Right kidney (tissue), 1 donor: ENCODE results near the gene LHX3.

ENCODE experiments used
- DNase-seq: peaks from one replicate; pipeline ENCODE4 v3.0.0-alpha.2; 2016

Gene LHX3

DNA sequence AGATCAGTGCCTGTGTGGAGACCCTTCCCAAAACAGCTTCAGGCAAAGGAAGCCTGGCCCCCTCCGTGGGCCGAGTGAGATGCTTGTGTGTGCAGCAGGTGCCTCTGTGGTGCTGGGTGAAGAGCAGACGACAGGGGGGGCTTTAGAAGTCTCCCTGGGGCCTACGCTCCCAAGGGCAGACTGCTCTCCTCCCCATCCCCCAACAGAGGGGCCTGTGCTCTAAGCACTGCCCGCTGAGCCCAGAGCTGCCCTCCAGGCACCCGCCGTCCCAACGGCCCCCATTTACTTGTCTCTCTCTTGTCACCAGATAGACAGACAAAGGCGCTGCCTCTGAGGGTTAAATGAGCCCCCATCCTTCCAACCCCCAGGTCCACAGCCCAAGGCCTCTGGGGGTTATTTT is 2.7 kb upstream of the LHX3 start:
- DNase-seq: no peak

DNA sequence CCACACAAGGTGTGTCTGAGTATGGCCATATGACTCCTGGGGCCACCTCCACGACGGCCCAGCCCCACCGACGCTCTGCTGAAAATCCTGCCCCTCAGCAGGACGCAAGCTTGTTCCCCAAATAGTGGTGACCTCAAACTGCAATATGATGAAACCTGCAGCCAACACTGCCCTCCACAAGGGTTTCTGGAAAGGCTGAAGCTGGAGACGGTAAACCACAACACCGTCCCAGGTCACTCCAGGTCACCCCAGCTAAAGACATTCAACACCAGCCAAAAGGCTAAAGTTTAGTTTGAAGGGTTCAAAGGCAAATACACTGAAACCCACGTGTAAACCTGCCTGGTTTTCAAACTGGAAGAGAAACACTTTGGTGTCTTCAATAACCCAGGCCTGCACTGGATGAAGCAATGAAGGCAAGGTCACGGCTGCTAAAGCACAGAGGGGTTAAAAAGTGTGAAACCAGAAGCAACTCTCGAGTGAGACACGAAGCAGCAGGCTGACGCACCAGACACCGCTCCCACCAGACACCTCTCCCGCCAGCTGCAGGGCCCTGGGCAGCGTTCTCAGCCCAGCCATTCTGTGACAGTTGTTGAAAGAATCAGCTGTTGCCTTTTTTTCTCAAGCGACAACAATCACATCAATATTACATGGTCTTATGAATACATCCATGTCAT is 1.8 kb upstream of the LHX3 start:
- DNase-seq: no peak

DNA sequence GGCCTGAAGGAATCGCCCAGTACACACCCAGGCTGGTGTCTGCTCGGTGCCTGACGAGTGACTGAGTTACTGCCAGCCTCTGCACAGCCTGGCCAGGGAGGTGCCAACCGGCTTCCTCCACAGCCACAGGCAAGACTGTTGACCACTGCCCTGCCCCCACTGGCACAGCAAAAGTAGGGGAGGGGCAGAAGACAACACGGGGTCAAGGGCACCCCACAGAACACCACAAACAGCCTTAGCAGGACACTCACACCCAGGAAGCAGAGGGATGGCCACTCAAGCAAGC is 722 bp upstream of the LHX3 start:
- no peak for DNase-seq

DNA sequence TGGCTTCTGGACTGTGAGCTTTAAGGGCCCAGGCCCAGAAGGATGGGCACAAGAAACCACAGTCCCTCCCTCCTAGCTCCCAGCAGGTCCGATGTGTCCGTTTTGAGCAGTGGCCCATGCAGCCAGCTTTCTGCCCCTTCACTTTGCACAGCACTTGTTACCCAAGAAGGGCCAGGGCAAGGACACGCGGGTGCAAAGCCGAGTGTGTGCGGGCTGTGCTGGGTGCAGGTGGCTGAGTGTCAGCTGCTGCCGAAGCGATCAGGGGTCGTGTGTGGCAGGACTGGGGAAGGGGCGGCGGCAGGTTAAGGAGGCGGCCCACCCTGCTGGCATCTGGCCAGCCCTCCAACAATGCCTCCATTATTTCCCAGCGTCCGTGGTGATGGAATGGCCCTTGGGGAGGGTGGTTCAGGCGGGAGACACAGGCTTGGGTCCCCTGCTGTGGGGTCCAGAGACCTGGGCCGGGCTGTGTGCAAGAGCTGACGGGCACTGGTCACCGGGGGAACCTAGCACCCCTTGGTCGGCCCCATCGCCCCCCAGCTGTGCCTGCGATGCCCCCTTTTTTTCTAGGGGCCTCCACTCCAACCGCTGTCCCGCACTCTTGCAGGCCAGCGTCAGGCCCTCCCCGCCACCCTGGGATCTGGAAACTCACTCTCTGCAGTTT is 653 bp downstream of the LHX3 start:
- no peak for DNase-seq

DNA sequence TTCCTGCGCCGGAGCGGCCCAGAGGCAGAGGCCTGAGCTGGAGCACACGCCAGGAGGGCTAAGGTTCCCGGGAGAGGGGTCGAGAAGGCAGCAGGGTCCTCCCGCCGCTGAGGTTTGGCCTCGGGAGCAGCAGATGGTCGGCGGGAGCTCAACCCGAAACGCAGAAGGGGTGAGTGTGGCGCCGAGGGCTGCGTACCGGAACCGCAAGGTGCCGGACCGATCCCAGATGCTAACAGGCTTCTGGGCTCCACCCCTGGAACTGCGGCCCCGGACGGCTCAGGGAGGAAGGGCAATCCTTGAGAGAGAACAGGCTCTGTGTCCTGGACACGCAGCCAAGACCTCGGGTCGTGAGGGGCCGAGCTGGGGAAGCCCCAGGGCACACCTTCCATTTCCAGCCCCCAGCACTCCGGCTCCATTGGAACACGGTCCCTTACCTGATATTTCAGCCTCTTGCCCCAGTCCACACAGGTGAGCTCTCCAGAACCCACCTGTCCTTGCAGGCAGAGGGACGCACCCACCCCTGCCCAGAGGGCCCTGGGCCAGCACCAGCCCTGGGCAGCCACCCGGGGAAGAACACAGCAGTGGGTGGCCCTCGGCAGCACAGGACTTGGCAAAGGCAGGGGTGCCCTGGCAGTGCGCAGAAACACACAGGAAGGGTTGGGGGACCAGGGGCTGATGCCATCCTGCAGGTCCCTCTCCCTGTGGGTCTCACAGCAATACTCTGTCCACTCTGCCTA is 1.4 kb downstream of the LHX3 start:
- DNase-seq: no peak

DNA sequence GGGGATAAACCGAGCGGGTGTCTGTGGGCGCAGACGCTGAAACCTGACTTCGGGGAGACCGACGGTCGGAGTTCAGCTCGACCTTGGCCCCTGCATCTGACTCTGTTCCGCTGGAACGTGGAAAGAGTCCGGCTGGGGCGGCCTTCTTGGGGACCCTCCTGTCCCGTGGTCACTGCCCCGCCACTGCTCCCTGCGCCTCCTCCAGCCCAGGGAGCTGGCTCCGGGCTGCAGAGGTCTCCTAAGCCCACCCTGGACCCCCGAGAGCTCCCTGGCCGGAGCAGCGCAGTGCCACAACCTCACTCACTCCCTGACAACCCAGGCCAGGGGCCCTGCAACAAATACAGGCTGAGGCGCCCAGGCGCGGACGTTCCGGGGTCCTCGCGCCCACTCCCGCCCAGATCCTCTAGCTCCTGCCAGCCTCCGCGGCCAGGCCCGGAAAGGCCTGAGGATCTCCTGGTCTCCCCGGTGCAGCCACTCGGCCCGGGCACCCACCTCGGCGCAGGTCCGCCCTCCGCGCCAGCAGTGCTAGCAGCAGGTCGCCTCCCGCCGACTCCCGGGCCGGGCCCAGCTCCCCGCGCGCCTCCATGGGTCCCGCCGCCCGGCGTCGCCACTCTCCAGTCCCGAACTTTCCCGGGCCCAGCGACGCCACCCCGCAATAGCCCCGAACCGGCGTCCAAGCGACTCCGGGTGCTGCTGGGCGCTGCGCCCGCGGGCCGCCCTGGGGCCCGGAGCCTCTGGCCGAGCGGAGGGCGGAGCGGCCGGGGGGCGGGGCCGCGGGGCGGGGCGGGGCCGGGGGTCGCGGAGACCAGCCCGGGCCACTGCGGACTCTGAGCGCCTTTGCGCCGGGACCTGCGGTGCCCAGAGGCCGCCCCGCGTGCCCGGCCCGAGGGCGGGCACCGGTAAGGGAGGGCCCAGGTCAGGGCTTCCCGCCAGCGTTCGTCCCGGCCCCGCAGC is 2.2 kb downstream of the LHX3 start:
- DNase-seq: no peak

DNA sequence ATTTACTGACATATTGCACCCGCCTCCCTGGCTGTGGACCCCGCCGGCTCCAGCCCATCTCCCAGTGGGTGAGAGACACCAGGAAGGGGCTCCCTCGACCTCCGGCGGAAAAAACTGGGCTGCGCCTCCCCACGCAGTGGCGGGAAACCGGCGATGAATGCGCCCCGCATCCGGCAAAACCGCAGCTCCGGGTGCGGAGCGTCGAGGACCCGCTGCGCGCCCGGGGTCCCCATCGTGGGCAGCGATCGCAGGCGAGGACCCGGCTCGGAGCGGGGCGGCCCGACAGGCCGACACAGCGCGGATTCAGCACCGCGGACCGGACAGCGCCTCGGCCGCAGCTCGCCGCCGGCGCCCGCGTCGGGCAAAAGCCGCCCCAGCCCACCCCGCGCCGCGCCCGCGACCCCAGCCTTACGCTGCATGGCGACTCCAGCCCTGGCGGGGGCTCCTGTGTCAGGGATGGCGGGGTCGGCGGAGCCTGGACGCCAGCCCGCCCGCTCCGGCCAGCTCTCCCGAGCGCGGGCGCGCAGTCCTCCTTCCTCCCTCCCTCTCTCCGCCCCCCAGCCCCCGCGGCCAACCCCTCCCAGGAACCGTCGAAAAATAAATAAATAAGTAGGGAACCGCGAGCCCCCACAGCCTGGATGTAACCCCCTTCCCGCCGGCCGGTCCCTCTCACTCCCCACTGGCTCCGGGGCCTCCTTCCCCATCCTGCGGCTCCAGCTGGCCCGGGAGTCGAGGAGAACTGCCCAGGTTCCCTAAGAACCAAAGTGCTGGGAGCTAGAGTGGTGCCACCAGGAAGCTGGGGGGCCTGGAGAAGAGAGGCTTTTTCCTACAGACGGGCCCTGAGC is 3.1 kb downstream of the LHX3 start:
- DNase-seq: peak; percentile 67

DNA sequence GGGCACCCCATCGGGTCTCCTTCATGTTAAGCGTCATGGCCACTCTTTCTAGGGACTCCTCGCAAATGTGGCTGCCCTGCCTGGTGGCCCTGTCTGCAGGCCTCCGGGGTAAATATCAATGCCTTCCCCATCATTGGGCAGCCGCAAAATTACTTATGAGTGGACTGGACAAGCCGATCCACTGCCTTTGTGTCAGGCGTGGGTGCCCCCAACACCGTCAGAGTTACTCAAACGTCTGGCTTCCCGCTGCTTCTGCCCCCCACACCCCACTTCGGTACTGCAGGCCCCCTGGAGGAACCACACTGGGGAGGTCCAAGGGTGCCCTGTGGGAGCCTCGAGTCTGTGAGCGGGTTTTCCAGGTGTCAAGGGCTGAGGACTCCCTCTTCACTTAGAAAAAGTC is 3.8 kb downstream of the LHX3 start:
- no peak for DNase-seq

DNA sequence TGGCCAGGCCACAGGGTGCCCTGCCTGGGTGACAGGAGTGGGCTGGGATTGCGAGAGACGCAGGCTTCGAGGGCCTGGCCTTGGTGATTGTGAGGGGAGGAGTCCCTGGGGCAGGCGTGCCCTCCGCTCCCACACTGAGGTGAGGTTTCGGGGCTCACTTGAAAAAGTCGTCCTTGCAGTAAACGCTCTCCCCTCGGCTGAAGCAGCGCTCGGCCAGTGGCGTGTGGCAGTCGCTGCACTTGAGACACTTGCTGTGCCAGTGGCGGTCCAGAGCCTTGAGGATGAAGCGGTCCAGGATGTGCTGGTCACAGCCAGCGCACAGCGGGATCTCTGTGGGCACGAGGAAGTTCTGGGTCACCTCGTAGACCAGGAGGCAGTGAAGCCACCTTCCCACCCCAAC is 4.5 kb downstream of the LHX3 start:
- DNase-seq: no peak

DNA sequence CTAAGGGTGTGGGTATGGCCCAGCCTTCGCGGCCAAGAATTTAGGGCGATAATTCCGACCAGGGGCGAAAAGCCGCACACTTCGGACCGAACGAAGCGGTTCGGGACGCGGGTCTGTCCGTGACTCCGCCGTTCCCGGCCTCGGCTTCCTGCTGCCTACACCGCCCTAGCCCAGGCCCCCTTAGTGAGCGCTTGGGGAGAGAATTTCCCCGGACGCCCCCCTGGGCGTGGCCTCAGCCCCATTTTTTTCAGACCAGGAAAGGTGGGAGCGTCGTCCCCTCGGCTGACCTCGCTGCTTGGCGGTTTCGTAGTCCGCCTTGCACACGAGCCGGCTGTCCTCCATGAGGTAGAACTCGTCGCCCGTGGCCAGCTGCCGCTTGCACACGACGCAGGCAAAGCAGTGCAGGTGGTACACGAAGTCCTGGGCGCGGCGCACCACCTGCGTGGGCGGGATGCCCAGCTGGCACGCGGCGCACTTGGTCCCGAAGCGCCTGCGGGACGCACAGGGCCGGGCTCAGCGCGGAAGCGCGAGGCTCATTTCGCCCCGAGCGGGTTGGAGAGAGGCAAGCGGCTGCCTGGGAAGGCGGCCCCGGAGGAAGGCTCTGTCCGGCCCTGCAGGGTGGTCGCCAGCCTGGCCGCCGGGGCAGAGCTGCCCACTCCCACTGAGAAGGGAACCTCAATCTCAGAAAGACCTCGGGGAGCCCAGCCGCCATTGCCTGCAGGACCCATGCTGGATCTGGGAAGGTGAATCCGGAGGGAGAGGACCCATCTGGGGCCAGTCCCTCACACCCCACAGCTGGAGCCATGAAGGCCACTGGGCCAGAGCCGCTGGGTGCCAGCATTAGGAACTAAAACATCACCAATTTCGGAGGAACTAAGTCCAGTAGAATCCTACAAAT is 5.3 kb downstream of the LHX3 start:
- DNase-seq: no peak

DNA sequence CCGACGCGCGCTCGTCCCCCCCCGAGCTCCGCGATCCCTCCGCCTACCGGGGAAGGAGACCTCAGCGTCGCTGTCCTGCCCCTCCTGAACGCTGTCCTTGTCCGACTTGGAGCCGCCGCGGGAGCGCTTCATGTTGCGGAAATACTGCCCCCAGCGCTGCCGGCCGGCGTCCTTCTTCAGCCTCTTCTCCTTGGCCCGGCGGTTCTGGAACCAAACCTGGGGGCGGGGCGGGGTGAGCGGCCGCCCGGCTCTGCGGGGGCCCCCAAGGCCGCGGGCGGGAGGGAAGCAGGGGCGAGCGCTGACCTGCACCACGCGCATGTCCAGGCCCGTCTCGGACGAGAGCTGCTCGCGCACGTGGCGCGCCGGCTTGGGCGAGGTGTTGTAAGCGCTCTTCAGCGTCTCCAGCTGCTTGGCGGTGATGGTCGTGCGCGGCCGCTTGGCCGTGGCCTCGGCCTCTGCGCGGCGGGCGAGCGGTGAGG is 6.3 kb downstream of the LHX3 start:
- no peak for DNase-seq

DNA sequence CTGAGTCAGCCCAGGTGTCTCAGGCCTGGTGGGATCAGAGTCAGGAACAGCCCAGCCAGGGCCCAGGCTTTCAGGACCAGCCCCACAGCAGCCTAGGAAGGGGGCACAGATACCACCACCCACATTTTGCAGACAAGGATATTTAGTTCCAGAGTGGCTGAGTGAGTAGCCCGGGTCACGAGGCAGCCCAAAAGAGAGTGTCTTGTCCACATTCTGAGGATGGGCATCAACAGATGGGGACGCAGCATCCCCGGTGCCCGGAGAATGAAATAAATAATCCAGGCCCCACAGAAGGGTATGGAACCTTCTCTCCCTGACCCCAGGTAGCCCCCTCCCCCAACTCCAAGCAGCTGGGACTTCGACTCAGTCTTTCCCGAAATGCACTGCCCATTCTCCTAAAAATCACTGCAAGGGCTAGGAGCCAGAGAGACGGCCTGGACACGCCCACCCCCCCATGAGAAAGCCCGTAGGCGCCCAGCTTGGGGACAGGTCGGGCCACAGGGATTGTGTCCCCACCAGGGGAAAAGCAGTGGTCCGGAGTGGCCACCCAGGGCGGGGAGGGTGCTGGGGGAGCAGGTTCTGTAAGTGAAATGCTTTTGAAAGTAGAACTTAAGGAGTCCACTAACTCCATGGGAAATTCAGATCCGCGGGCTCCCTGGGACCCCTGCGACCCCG is 6.9 kb downstream of the LHX3 start:
- no peak for DNase-seq

DNA sequence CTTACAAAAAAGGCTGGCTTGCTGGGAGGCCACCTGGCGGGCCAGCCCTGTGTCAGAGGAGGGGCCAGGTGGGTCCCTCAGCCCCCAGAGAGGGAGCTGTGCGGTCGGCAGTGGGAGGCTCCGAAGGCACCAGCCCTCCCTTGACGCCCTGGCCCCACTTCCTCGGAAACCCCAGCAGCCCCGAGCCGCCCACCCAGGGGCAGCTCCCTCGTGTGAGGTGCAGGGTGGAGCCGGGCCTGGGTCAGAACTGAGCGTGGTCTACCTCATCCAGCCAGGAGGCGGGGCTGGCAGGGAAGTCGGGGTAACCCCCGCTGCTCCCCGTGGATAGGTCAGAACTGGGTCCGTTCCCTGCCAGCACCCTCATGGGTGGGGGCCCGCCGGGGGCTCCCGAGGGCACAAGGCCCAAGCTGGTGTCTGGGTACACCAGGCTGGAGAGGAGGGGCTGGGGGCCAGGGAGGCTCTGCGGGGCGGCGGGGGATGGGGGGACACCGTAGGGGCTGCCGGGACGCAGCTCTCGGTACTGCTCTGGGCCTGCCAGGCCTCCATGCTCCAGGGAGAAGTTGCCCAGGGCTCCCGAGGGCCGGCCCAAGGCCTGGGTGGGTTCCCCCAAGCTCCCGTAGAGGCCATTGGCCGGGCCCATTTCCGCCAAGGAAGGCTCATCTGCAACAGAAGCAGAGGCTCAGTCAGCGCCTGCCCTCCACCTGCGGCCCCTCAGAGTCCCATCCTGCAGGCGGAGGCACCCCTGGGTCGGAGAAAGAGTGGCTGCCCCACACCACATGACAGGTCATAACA is 7.6 kb downstream of the LHX3 start:
- no peak for DNase-seq

DNA sequence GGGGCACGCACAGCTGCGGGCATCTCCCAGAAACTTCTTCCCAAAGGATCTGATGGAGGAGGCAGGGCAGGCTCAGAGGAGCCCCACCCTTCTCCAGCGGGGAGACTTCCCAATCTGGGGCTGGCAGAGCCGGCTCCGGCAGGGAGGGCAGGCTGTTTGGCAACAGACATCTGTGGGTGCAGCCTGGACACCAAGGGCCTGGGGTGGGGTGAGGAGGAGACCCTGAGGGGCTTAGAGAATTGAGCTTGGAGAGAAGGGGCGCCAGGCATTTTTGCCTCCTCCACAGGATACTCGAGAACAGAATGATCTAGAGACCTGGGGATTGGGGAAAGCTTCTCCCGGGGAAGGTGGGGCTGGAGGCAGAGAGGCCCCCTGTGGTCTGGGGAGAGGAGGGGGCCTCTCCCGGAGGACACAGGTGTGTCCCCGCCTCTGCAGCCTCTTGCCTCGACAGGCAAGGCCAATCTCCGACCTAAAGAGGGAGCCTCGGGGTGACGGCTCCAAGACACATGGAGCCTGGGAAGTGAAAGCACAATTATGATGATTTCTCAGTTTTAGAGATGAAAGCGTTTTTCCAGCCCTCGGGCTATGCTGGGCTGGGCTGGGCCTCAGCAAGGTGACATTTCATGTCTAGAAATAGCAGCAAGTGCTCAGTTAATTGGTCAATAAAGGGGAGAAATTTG is 8.4 kb downstream of the LHX3 start:
- no peak for DNase-seq

DNA sequence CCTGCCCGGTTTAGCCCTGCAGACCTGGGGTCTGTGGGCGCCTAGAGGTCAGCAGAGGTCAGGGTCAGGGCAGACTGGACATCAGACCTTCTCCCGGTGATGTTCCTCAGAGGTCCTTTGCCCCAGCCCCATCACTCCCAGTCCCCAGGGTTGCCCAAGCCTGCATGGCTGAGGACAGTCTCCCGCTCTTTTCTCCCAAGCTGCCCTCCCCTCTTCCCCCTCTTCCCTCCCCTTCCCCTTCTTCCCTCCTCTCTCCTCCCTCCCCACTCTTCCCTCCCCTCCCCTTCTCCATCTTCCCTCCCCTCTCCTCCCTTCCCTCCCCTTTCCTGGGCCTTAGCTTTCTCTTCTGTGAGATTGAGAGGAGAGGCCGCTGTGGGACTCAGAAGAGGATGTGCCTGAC is 10.4 kb downstream of the LHX3 start:
- no peak for DNase-seq

DNA sequence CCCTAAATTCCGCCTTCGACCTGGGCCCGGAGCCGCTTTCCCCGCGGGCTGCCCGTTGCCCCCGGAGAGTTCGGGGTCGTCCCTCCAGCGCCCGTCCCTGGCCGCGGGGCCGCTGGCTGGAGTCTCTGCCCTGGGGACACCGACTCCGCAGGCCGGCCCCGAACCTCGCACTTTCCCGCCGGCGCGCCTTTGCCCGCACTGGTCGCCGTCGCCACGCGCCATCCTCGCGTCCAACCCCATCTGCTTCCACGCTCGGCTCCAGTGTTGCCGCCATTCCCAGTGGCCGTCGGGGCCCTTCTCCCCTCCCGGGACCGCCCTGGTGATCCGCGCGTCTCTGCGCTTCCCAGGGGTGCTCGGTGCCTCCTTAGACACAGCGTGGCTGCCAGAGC is 11.0 kb downstream of the LHX3 start:
- no peak for DNase-seq

DNA sequence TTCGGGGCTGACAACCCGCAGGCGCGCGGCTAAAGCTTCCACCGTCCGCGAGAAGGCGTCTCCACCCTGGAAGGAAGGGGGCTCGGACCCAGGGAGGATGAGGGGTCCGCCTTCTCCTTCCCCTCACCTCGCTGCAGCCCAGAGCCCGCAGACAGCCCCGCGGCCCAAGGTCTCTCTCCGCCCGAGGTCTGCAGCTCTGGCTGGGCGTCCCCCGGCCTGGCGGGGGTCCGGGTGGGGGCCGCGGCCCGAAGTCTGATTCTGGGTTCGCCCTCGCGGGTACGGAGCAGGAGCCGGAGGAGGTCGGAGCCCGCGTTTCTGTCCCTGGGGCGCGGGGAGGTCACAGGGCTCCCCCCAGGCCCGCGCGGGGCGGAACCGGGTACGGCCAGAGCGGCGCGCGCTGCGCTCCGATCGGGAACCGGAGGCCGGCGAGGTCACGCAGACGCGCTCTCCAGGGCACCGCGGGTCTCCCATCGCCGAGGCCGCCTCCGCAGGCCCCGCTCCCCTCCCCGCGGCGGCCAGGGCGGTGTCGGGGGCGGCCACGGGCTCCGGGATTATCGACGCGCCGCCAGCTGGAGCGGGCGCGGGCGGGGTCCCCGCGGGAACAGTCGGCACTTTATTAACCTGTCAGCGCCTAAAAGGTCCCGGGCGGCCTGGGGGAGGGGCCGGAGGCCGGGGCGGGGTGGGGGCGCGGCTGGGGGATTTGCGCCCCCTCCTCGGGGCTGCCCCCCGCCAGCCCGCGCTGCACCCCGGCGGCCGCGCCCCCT is 11.6 kb downstream of the LHX3 start:
- DNase-seq: no peak
